Natural killer cell (primary cell): Measurements from ENCODE around the gene DIRAS1. TPM values are rescaled to one million over a fixed set of nuclear protein-coding genes. Genes with fewer than 3 reads are reported as not detected.

Experiments used
- ATAC-seq, 3 donors: fragments of 150-1000 bp in 2 of 3; fragments of 200-7000 bp in 1 of 3; cut with Tn5 transposase; 1 replicate in 1 of 3; 2 replicates in 2 of 3; pipeline ENCODE4 v1.10.0; 2021; ENCODE audit warnings: mild to moderate bottlenecking in 2 of 3, moderate library complexity in 2 of 3
- DNase-seq, 2 donors: peaks; one replicate each; pipeline versions ENCODE4 v3.0.0 to v3.0.0-alpha.2; 2013 to 2021; ENCODE audit warnings: mixed read lengths in 1 of 2
- H3K27ac ChIP-seq: one replicate; pipeline ENCODE4 v1.5.1; 2013; ENCODE audit warnings: mild to moderate bottlenecking, low read length
- H3K27me3 ChIP-seq: one replicate; pipeline ENCODE4 v1.6.1; 2013; ENCODE audit warnings: low read length; ENCODE audit not compliant: control insufficient read depth, insufficient read depth
- H3K36me3 ChIP-seq: one replicate; pipeline ENCODE4 v1.6.1; 2013; ENCODE audit warnings: low read length; ENCODE audit not compliant: control insufficient read depth, insufficient read depth
- H3K4me1 ChIP-seq: one replicate; pipeline ENCODE4 v1.6.1; 2013; ENCODE audit warnings: low read length; ENCODE audit not compliant: control insufficient read depth, insufficient read depth
- H3K4me3 ChIP-seq: one replicate; pipeline ENCODE4 v1.5.1; 2013; ENCODE audit warnings: low read length
- H3K9me3 ChIP-seq: one replicate; pipeline ENCODE4 v1.6.1; 2013; ENCODE audit warnings: low read length; ENCODE audit not compliant: control insufficient read depth, insufficient read depth
- H3K27ac Mint-ChIP-seq, 2 donors: one replicate each; pipeline ENCODE4 v1.8.0; 2022; ENCODE audit warnings: mild to moderate bottlenecking in 2 of 2, mixed read lengths in 2 of 2, moderate library complexity in 1 of 2
- H3K27me3 Mint-ChIP-seq, 2 donors: one replicate each; pipeline ENCODE4 v1.8.0; 2022; ENCODE audit warnings: low read depth in 2 of 2, mixed read lengths in 2 of 2
- H3K36me3 Mint-ChIP-seq: one replicate; pipeline ENCODE4 v1.8.0; 2022; ENCODE audit warnings: mixed read lengths
- H3K4me1 Mint-ChIP-seq, 2 donors: one replicate each; pipeline ENCODE4 v1.8.0; 2022; ENCODE audit warnings: mixed read lengths in 2 of 2
- H3K4me3 Mint-ChIP-seq: one replicate; pipeline ENCODE4 v1.8.0; 2022; ENCODE audit warnings: mild to moderate bottlenecking, moderate library complexity, mixed read lengths
- H3K9me3 Mint-ChIP-seq, 2 donors: one replicate each; pipeline ENCODE4 v1.8.0; 2022; ENCODE audit warnings: mixed read lengths in 2 of 2
- WGBS: methylation state at CpG from one replicate; pipeline ENCODE4 v1.1.7; 2013; ENCODE audit warnings: missing lambda C conversion rate; ENCODE audit not compliant: insufficient coverage; 5-methylcytosine and 5-hydroxymethylcytosine counted together
- intact Hi-C: fragments of 100-400 bp; cut with micrococcal nuclease; formaldehyde crosslinking; loops from one replicate; pipeline ENCODE4 v1.14.2; 2022
- total RNA-seq, 4 donors: library from RNA; stranded (reverse); fragments of 120-200 nt in 1 of 4; gene quantifications; one replicate each; pipeline versions ENCODE4 v1.2.3 to v1.2.4, GENCODE V29; 2013 to 2022
- TF ChIP-seq, protein P1 (sequence below): fragments of 200-600 bp; IDR thresholded peaks from one replicate; pipeline ENCODE4 v1.8.0; 2022; ENCODE audit warnings: antibody characterized with exemption

Gene DIRAS1
- total RNA-seq, 3 donors from 2014 or later (not counting 1 experiment from before 2014, with no cell fraction given): 0.12 to 0.48 (median 0.18) TPM

DNA sequence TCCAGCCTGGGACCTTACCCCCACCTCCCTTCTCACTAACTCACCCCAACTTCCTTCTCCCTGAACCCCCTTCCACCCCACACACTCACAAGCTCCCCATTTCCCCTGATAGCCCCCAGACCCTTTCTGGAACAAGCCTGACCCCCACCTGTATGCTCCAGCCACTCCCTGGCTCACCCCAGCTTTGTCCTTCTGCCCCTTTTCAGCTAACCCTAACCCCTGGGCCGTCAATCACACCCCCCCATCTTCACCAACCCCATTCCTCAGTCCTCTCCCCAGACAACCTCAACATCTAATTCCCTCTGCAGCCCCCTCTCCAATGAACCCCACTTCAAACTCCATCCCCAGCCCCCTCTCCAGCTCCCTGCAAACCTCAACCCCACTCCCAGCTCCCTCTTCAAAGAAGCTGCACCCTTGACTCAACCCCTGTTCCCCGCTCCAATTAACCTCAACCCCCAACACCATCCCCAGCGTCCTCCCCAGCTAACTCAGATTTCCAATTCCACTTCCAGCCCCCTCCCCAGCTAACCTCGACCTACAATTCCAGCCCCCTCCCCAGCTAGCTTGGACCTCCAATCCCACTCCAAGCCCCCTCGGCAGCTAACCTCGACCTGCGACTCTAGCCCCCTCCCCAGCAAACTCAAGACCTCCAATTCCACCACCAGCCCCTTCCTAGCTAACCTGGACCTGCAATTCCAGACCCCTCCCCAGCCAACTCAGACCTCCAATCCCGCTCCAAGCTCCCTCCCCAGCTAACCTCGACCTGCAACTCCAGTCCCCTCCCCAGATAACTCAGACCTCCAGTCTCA is 19.6 kb downstream of the DIRAS1 start:
- Mint-ChIP-seq H3K27ac (peak overlapping the region in 1 of 2 donors; percentile 49), H3K27me3 (peaks cover 0 to 3% of the 10 kb centered on the region in 2 donors), H3K4me3 (peak overlapping the region; percentile 75), H3K36me3 (no peaks in the 10 kb centered on the region), H3K9me3 (no peaks in the 10 kb centered on the region), H3K4me1 (peaks cover 0 to 12% of the 10 kb centered on the region in 2 donors)
- no peaks in the 10 kb centered on the region for H3K27me3 ChIP-seq
- 9% methylated on average over 9 of the region's 9 CpGs for WGBS
- intact Hi-C loops: no loop called here
- peak overlapping the region; percentile 49 for H3K4me3 ChIP-seq
- peaks cover 23% of the 10 kb centered on the region for H3K4me1 ChIP-seq
- TF ChIP-seq, protein P1, sequence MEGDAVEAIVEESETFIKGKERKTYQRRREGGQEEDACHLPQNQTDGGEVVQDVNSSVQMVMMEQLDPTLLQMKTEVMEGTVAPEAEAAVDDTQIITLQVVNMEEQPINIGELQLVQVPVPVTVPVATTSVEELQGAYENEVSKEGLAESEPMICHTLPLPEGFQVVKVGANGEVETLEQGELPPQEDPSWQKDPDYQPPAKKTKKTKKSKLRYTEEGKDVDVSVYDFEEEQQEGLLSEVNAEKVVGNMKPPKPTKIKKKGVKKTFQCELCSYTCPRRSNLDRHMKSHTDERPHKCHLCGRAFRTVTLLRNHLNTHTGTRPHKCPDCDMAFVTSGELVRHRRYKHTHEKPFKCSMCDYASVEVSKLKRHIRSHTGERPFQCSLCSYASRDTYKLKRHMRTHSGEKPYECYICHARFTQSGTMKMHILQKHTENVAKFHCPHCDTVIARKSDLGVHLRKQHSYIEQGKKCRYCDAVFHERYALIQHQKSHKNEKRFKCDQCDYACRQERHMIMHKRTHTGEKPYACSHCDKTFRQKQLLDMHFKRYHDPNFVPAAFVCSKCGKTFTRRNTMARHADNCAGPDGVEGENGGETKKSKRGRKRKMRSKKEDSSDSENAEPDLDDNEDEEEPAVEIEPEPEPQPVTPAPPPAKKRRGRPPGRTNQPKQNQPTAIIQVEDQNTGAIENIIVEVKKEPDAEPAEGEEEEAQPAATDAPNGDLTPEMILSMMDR: no peak
- ATAC-seq: no peak
- H3K27ac ChIP-seq: peak overlapping the region; percentile 66
- H3K36me3 ChIP-seq: no peaks in the 10 kb centered on the region
- no peaks in the 10 kb centered on the region for H3K9me3 ChIP-seq
- no peak for DNase-seq

DNA sequence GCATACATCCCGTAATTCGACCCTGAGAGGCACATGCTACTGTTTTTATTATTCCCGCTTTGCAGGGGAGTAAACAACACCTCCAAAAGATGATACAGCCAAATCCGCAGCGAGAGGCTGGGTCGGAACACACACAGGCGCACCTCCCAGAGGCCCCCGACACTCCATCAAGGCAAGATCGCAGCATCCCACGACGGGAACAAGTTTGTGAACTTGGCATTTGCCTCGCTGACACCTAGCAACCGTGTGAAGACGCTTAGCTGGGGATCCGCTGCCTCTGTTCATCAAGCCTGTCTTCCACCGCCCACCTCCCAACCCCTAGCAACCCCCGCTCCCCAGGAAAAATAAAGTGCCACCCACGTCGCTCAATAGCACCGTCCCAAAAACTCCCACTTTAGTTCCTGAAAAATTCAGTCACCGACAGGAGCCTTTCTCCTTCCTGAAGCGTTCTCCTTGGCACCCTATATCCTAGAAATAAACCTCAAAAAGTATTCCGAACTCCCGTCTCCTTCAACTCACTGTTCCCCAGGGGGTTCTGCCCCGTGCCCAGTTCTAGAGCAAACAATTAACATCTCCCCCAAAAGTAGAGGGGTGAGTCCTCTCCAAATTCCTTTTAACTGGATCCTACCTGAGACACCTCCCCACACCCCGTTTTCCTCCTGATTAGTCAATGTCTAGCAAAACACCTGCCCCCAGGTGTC is 20.4 kb downstream of the DIRAS1 start:
- Mint-ChIP-seq H3K27me3 (no peaks in the 10 kb centered on the region), H3K9me3 (no peaks in the 10 kb centered on the region), H3K27ac (no peak overlapping the region), H3K36me3 (no peaks in the 10 kb centered on the region), H3K4me1 (peaks cover 0 to 12% of the 10 kb centered on the region in 2 donors), H3K4me3 (peak overlapping the region; percentile 55)
- WGBS: 88% methylated on average over 26 of the region's 26 CpGs
- H3K27me3 ChIP-seq: no peaks in the 10 kb centered on the region
- H3K4me1 ChIP-seq: peaks cover 23% of the 10 kb centered on the region
- no peak overlapping the region for H3K27ac ChIP-seq
- no peaks in the 10 kb centered on the region for H3K36me3 ChIP-seq
- intact Hi-C loops: no loop called here
- DNase-seq: peak in 1 of 2 donors; percentile 25
- H3K4me3 ChIP-seq: no peak overlapping the region
- no peaks in the 10 kb centered on the region for H3K9me3 ChIP-seq
- ATAC-seq: no peak
- TF ChIP-seq, protein P1: no peak

DNA sequence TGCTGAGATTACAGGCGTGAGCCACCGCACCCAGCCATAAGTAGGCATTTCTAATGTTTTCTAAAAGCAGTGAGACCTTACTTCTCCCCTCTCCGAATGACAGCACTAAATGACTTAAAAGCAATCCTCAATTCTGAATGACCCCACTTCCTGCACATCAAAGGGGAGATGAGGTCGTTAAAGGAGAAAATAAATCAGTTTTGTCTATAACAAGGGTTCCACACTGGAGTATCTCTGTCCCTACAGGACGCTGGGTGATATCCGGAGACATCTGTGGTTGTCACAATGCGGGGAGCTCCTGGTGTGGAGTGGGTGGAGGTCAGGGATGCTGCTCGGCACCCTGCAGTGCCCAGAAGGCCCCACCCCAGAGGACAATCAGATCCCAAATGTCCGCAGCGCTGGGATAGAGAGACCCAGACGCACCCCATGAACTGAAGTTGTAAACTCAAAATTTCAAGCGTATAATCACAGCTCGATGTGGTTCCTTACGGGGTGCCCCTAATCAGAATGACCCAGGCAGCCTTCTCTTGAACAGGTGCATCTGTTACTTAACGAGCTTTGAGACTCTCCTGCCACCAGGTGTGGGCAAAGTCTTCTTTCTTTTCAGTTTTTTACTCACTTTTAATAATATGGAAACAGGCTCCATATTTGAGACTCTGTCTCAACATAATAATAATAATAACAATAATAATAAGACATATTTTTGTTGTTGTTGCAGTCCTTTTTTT is 21.6 kb downstream of the DIRAS1 start:
- no peaks in the 10 kb centered on the region for H3K36me3 ChIP-seq
- 79% methylated on average over 15 of the region's 15 CpGs for WGBS
- H3K27ac ChIP-seq: peak overlapping the region; percentile 43
- no peaks in the 10 kb centered on the region for H3K9me3 ChIP-seq
- H3K4me3 ChIP-seq: no peak overlapping the region
- DNase-seq: no peak
- intact Hi-C loops: no loop called here
- ATAC-seq: no peak
- no peaks in the 10 kb centered on the region for H3K9me3 Mint-ChIP-seq
- no peak overlapping the region for H3K27ac Mint-ChIP-seq
- H3K4me1 ChIP-seq: peaks cover 34% of the 10 kb centered on the region
- H3K27me3 Mint-ChIP-seq: peaks cover 0 to 4% of the 10 kb centered on the region in 2 donors
- H3K36me3 Mint-ChIP-seq: no peaks in the 10 kb centered on the region
- H3K4me1 Mint-ChIP-seq: peaks cover 0 to 17% of the 10 kb centered on the region in 2 donors
- H3K27me3 ChIP-seq: no peaks in the 10 kb centered on the region
- H3K4me3 Mint-ChIP-seq: no peak overlapping the region
- TF ChIP-seq, protein P1: no peak
